GM12878 (cell line): ENCODE measurements around the gene RANBP9.

Source experiments
- KLF5 ChIP-seq: fragments of 450-650 bp; IDR thresholded peaks from 2 replicates; pipeline ENCODE4 v1.6.1; 2014; ENCODE audit warnings: mild to moderate bottlenecking; ENCODE audit not compliant: partially characterized antibody
- NBN ChIP-seq: fragments of 450-650 bp; IDR thresholded peaks from 2 replicates; pipeline ENCODE4 v1.6.1; 2016
- NRF1 ChIP-seq: conservative IDR thresholded peaks from 2 replicates; pipeline ENCODE4 v1.6.1; 2011; ENCODE audit warnings: mild to moderate bottlenecking, low read depth, low read length, improper control_type of control experiment
- POLR2A ChIP-seq: IDR thresholded peaks from 2 replicates; pipeline ENCODE4 v1.6.1; 2011; ENCODE audit warnings: low read depth, mild to moderate bottlenecking, low read length
- POLR2AphosphoS2 ChIP-seq: IDR thresholded peaks from 2 replicates; pipeline ENCODE4 v1.6.1; 2011; ENCODE audit warnings: low read depth, mild to moderate bottlenecking, low read length, improper control_type of control experiment, moderate library complexity
- RFX5 ChIP-seq: IDR thresholded peaks from 2 replicates; pipeline ENCODE4 v1.6.1; 2011; ENCODE audit warnings: low read depth, low read length, improper control_type of control experiment
- ZNF274 ChIP-seq: IDR thresholded peaks from one replicate; pipeline ENCODE4 v1.8.0; 2011; ENCODE audit not compliant: insufficient read length, insufficient read depth
- TF ChIP-seq, protein P1 (sequence below), 3 experiments: IDR thresholded peaks in 2 of 3; conservative IDR thresholded peaks in 1 of 3; 2 replicates each; pipeline ENCODE4 v1.5.1; 2011; ENCODE audit warnings: low read depth in 3 of 3, low read length in 3 of 3, mild to moderate bottlenecking in 3 of 3, control low read depth in 2 of 3, moderate library complexity in 2 of 3, inconsistent platforms in 1 of 3, mixed read lengths in 1 of 3; ENCODE audit not compliant: control insufficient read depth in 2 of 3, insufficient read depth in 1 of 3; ENCODE audit errors: extremely low read depth in 1 of 3
- TF ChIP-seq, protein P2 (sequence below): IDR thresholded peaks from 2 replicates; pipeline ENCODE4 v1.6.1; 2012; ENCODE audit warnings: low read depth, low read length, improper control_type of control experiment

DNA sequence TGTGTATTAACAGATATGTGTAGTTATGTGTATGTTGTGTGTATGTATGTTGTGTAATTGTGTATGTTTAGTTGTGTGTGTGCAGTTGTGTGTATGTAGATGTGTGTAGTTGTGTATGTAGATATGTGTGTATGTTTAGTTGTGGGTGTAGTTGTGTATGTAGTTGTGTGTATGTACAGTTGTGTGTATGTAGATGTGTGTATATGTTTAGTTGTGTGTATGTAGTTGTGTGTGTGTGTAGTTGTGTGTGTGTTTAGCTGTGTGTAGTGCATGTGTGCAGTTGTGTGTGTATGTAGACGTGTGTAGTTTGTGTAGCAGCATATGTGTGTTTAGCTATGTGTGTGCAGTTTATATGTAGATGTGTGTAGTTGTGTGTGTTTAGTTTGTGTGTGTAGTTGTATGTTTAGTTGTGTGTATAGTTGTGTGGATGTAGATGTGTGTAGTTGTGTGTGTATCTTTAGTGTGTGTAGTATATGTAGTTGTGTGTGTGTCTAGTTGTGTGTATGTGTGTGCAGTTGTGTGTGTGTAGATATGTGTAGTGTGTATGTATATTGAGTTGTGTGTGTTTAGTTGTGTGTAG is 121.0 kb downstream of the RANBP9 start:
- TF ChIP-seq RFX5 (no peak), POLR2A (no peak), NRF1 (no peak), POLR2AphosphoS2 (no peak), ZNF274 (no peak), NBN (0 out of 2 replicates have a peak, but pooled peaks have one; percentile 28), KLF5 (no peak)
- TF ChIP-seq, protein P1, sequence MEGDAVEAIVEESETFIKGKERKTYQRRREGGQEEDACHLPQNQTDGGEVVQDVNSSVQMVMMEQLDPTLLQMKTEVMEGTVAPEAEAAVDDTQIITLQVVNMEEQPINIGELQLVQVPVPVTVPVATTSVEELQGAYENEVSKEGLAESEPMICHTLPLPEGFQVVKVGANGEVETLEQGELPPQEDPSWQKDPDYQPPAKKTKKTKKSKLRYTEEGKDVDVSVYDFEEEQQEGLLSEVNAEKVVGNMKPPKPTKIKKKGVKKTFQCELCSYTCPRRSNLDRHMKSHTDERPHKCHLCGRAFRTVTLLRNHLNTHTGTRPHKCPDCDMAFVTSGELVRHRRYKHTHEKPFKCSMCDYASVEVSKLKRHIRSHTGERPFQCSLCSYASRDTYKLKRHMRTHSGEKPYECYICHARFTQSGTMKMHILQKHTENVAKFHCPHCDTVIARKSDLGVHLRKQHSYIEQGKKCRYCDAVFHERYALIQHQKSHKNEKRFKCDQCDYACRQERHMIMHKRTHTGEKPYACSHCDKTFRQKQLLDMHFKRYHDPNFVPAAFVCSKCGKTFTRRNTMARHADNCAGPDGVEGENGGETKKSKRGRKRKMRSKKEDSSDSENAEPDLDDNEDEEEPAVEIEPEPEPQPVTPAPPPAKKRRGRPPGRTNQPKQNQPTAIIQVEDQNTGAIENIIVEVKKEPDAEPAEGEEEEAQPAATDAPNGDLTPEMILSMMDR (IDR thresholded peaks at IDR 0.05 in 2 of 3, conservative IDR thresholded peaks at IDR 0.05 in 1 of 3; ENCODE audit: control insufficient read depth in 2 of 3, extremely low read depth in 1 of 3, insufficient read depth in 1 of 3, low read depth in 3 of 3, low read length in 3 of 3), result no peak
- TF ChIP-seq, protein P2, sequence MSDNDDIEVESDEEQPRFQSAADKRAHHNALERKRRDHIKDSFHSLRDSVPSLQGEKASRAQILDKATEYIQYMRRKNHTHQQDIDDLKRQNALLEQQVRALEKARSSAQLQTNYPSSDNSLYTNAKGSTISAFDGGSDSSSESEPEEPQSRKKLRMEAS, result no peak
